Measurements from ENCODE around the gene SYTL3.

DNA sequence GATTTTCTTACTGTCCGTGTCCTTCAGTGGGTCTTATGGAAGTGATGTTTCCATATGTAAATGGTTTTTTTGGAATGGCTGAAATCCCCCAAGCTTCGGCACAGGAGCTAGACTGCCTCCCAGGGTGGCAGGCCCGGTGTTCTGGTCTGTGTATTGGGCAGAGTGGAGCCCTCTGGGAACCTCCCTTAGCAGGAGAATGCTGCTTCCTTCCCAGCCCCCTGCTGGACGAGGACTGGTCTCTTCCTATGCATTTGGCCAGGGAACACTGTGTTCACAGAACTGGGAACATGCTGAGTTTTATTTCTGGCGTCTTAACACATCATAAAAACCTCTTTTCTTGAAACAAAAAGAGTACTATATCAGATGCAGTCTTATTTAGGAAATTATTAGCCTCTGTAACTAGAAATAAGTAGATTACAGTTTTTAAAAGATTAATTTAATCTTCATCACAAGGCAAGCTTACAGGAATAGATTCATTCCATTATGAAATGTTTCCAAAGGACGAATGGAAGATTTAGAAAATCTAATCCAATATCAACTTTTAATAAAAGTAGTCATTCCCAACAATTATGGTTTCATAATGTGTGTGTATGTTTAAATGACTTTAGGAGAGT lies 56.6 kb downstream of the SYTL3 start:
- TF ChIP-seq, protein P1, sequence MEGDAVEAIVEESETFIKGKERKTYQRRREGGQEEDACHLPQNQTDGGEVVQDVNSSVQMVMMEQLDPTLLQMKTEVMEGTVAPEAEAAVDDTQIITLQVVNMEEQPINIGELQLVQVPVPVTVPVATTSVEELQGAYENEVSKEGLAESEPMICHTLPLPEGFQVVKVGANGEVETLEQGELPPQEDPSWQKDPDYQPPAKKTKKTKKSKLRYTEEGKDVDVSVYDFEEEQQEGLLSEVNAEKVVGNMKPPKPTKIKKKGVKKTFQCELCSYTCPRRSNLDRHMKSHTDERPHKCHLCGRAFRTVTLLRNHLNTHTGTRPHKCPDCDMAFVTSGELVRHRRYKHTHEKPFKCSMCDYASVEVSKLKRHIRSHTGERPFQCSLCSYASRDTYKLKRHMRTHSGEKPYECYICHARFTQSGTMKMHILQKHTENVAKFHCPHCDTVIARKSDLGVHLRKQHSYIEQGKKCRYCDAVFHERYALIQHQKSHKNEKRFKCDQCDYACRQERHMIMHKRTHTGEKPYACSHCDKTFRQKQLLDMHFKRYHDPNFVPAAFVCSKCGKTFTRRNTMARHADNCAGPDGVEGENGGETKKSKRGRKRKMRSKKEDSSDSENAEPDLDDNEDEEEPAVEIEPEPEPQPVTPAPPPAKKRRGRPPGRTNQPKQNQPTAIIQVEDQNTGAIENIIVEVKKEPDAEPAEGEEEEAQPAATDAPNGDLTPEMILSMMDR (IDR thresholded peaks at IDR 0.05) = peak; percentile 38 to 64 (median 55)
- peak; percentile 23 to 55 (median 34) for TF ChIP-seq POLR2AphosphoS5 (IDR thresholded peaks at IDR 0.05)
- TF ChIP-seq POLR2A (IDR thresholded peaks at IDR 0.05) = no peak
- TF ChIP-seq EP300 (IDR thresholded peaks at IDR 0.05; ENCODE audit: low read depth) = peak; percentile 62
